H7 (cell line): ENCODE results near the gene ATP5F1E. TPM values are rescaled to one million over a fixed set of nuclear protein-coding genes. Genes with fewer than 3 reads are reported as not detected.

Source experiments
- DNase-seq: peaks from one replicate; pipeline ENCODE4 v3.0.0; 2012
- H3K27me3 ChIP-seq: 2 replicates; pipeline ENCODE4 v1.6.0; 2011; ENCODE audit warnings: mild to moderate bottlenecking, low read length; ENCODE audit not compliant: control insufficient read depth, insufficient read depth
- H3K36me3 ChIP-seq: replicated peaks from 2 replicates; pipeline ENCODE4 v1.5.1; 2011; ENCODE audit warnings: low read length; ENCODE audit not compliant: control insufficient read depth, insufficient read depth
- H3K4me3 ChIP-seq: 2 replicates; pipeline ENCODE4 v1.5.1; 2011; ENCODE audit warnings: low read depth, mild to moderate bottlenecking, control low read depth, low read length, moderate library complexity; ENCODE audit not compliant: insufficient read depth
- total RNA-seq: library from RNA; depleted of rRNA; stranded (reverse); fragments of >200 nt; shearing (Covaris generic); gene quantifications from 2 replicates; pipeline ENCODE4 v1.2.3, GENCODE V29; 2014

ATP5F1E gene
- total RNA-seq, 1 experiment from 2014 or later = 16.4 TPM

GRCh38 chr20:59010321-59010994 is 21.7 kb downstream of the ATP5F1E start:
- Histone ChIP-seq H3K36me3 (no peaks in the 10 kb centered on the region), H3K4me3 (no peak overlapping the region), H3K27me3 (peaks cover 21% of the 10 kb centered on the region)
- no peak for DNase-seq

- H3K36me3 ChIP-seq = no peaks in the 10 kb centered on the region
- H3K4me3 ChIP-seq = no peak overlapping the region
- no peak for DNase-seq
- peaks cover 21% of the 10 kb centered on the region for H3K27me3 ChIP-seq
Observed at GRCh38 chr20:59008715-59009336, 23.3 kb downstream of the ATP5F1E start.

GRCh38 chr20:59007665-59008511 is 24.2 kb downstream of the ATP5F1E start:
- no peak for DNase-seq
- H3K4me3 ChIP-seq = peak overlapping the region; percentile 30
- H3K36me3 ChIP-seq = no peaks in the 10 kb centered on the region
- peaks cover 19% of the 10 kb centered on the region; the same call in 1 of the 2 replicates for H3K27me3 ChIP-seq

- Histone ChIP-seq H3K27me3 (peaks cover 19% of the 10 kb centered on the region; the same call in 1 of the 2 replicates), H3K4me3 (peak within 1 kb of the TSS; percentile 52), H3K36me3 (no peaks in the 10 kb centered on the region)
- DNase-seq = peak; percentile 98
Observed at GRCh38 chr20:59006864-59007664, 25.1 kb downstream of the ATP5F1E start, which contains the start of gene CTSZ. Gene CTSZ, minus strand, starts transcription at chr20:59007254. Its CDS starts 126 bp downstream, at chr20:59007128.

GRCh38 chr20:59006167-59006863 is 25.8 kb downstream of the ATP5F1E start:
- no peaks in the 10 kb centered on the region for H3K36me3 ChIP-seq

GRCh38 chr20:59005523-59006166 is 26.5 kb downstream of the ATP5F1E start:
- Histone ChIP-seq H3K36me3 (no peaks in the 10 kb centered on the region), H3K4me3 (no peak overlapping the region), H3K27me3 (peaks cover 19% of the 10 kb centered on the region; the same call in 1 of the 2 replicates)
- DNase-seq = peak; percentile 39

More at GRCh38 chr20:59006167-59006863, 25.8 kb downstream of the ATP5F1E start:
- DNase-seq = peak; percentile 76
- peak overlapping the region; percentile 52 for H3K4me3 ChIP-seq
- peaks cover 19% of the 10 kb centered on the region; the same call in 1 of the 2 replicates for H3K27me3 ChIP-seq

- DNase-seq = peak; percentile 37
- no peak overlapping the region for H3K4me3 ChIP-seq
- H3K36me3 ChIP-seq = no peaks in the 10 kb centered on the region
- H3K27me3 ChIP-seq = peaks cover 19% of the 10 kb centered on the region; the same call in 1 of the 2 replicates
Observed at GRCh38 chr20:59004763-59005522, 27.2 kb downstream of the ATP5F1E start.

GRCh38 chr20:59004493-59004762 is 27.7 kb downstream of the ATP5F1E start:
- peaks cover 19% of the 10 kb centered on the region; the same call in 1 of the 2 replicates for H3K27me3 ChIP-seq
- H3K4me3 ChIP-seq = no peak overlapping the region
- no peak for DNase-seq
- no peaks in the 10 kb centered on the region for H3K36me3 ChIP-seq

- peak; percentile 43 for DNase-seq
- Histone ChIP-seq H3K4me3 (no peak overlapping the region), H3K36me3 (no peaks in the 10 kb centered on the region), H3K27me3 (peaks cover 19% of the 10 kb centered on the region; the same call in 1 of the 2 replicates)
Observed at GRCh38 chr20:59003836-59004492, 28.2 kb downstream of the ATP5F1E start.

GRCh38 chr20:59002874-59003399 is 29.2 kb downstream of the ATP5F1E start:
- Histone ChIP-seq H3K36me3 (no peaks in the 10 kb centered on the region), H3K27me3 (peaks cover 11% of the 10 kb centered on the region; the same call in 1 of the 2 replicates), H3K4me3 (no peak overlapping the region)
- no peak for DNase-seq

- Histone ChIP-seq H3K4me3 (no peak overlapping the region), H3K27me3 (peaks cover 8% of the 10 kb centered on the region; the same call in 1 of the 2 replicates), H3K36me3 (no peaks in the 10 kb centered on the region)
- no peak for DNase-seq
Observed at GRCh38 chr20:59002388-59002787, 29.7 kb downstream of the ATP5F1E start.
